Thymus (tissue), 11 donors: ENCODE measurements around the gene LPCAT2. TPM values are rescaled to one million over a fixed set of nuclear protein-coding genes. Genes with fewer than 3 reads are reported as not detected.

Source experiments
- DNase-seq, 9 donors: peaks; one replicate each; pipeline ENCODE4 v3.0.0-alpha.2; 2013; ENCODE audit warnings: low spot score in 9 of 9, low read depth in 6 of 9, missing footprints in 1 of 9
- H3K27ac ChIP-seq, 2 donors: one replicate each; pipeline ENCODE4 v1.5.1; 2013; ENCODE audit warnings: control low read depth in 1 of 2, low read depth in 1 of 2, low read length in 1 of 2, mild to moderate bottlenecking in 1 of 2, moderate library complexity in 1 of 2
- H3K27me3 ChIP-seq, 2 donors: one replicate each; pipeline ENCODE4 v1.5.1; 2013; ENCODE audit warnings: low read length in 1 of 2; ENCODE audit not compliant: control insufficient read depth in 2 of 2, insufficient read depth in 1 of 2
- H3K36me3 ChIP-seq, 2 donors: one replicate each; pipeline ENCODE4 v1.5.1; 2013; ENCODE audit warnings: low read length in 1 of 2, mild to moderate bottlenecking in 1 of 2, moderate library complexity in 1 of 2; ENCODE audit not compliant: control insufficient read depth in 2 of 2, insufficient read depth in 2 of 2
- H3K4me1 ChIP-seq, 2 donors: one replicate each; pipeline ENCODE4 v1.5.1; 2013; ENCODE audit warnings: low read length in 2 of 2; ENCODE audit not compliant: control insufficient read depth in 2 of 2, insufficient read depth in 2 of 2
- H3K4me3 ChIP-seq, 2 donors: one replicate each; pipeline ENCODE4 v1.5.1; 2013; ENCODE audit warnings: low read length in 2 of 2, control low read depth in 1 of 2, mild to moderate bottlenecking in 1 of 2
- H3K9me3 ChIP-seq, 2 donors: one replicate each; pipeline ENCODE4 v1.5.1; 2013; ENCODE audit warnings: low read length in 1 of 2, mild to moderate bottlenecking in 1 of 2; ENCODE audit not compliant: control insufficient read depth in 2 of 2, insufficient read depth in 1 of 2
- WGBS: extraction: QIAGEN DNeasy Blood & Tissue Kit; methylation state at CpG from one replicate; pipeline ENCODE4 v1.1.7; 2013; 5-methylcytosine and 5-hydroxymethylcytosine counted together
- polyA plus RNA-seq: library from polyadenylated mRNA; stranded (reverse); fragments of 200-250 nt; gene quantifications from one replicate; pipeline ENCODE4 v1.2.3, GENCODE V29; 2013
- total RNA-seq: library from RNA; stranded (reverse); fragments of 120-200 nt; gene quantifications from one replicate; pipeline ENCODE4 v1.2.4, GENCODE V29; 2013
- donor health status: healthy.

The LPCAT2 gene
- total and polyA plus RNA-seq, 2 donors: 5.2 to 11.2 TPM

DNA sequence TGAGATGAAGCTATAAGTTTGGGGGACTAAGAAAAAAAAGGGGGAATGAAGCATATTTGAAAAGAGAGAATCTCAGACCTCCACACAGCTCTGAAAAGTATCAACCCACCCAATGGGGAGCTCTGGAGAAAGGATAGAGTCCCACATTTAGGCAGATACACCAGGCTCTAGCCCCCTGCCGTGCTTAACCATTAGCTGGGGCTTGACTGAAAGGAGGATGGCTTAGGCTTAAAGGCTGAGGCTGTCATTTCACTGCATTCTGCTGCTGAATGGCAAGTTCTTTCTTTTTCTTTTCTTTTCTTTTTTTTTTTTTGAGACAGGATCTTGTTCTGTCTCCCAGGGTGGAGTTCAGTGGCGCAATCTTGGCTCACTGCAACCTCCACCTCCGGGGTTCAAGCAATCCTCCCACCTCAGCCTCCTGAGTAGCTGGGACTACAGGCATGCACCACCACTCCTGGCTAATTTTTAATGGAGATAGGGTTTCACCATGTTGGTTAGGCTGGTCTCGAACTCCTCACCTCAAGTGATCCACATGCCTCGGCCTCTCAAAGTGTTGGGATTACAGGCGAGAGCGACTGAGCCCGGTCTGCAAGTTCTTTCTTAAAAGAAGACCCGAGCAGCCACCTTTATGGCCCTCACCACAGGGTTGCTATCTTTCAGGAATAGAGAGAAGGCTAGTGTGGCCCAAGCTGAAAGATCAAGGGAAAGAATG lies 38.9 kb upstream of the LPCAT2 start:
- DNase-seq: no peak
- WGBS: 96% methylated on average over 9 of the region's 9 CpGs
- no peaks in the 10 kb centered on the region for H3K9me3 ChIP-seq
- no peaks in the 10 kb centered on the region for H3K4me1 ChIP-seq
- H3K27ac ChIP-seq: no peak overlapping the region
- no peak overlapping the region for H3K4me3 ChIP-seq
- no peaks in the 10 kb centered on the region for H3K36me3 ChIP-seq
- H3K27me3 ChIP-seq: peaks cover 0 to 2% of the 10 kb centered on the region in 2 donors

DNA sequence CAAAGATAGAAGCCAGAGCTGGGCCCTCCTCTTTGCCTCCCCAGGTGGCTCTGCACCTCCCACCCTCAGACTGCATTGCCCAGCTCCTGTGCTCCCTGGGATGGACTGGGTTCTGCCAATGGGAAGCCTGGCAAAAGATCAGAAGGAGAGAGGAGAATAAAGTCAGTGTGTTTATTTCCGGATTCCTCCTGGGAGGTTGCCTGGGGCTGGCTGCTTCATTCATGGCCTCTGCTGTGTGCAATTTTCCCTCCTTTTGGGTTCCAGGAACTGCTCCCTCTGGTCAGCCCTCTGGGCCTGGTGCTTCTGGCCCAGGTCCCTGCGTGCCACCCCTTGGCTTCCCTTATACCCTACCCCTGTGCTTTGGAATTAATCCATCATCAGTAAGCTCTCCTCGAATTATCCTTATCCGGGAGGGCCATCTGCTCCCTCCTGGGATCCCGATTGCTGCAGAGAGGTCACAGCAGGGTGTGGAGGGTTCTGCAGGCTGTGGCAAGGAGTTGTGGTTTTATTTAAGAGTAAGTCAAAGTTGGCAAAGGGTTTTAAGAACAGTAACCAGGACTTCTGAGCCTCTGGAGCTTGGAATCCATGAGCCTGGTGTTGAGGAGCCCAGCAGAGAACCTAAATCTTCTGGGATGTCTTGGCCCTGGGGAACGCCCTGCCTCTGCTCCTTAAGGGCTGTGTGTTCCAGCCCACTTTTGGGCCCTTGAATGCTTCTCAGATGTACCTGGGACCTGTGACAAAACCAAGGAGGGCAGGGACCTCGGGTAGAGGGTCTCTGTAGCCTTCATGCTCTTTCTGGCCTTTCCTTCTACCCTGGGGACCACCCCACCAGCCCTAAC lies 38.1 kb upstream of the LPCAT2 start:
- WGBS: 90% methylated on average over 7 of the region's 7 CpGs
- no peaks in the 10 kb centered on the region for H3K36me3 ChIP-seq
- H3K4me3 ChIP-seq: no peak overlapping the region
- no peaks in the 10 kb centered on the region for H3K9me3 ChIP-seq
- no peak overlapping the region for H3K27ac ChIP-seq
- H3K4me1 ChIP-seq: no peaks in the 10 kb centered on the region
- H3K27me3 ChIP-seq: peaks cover 0 to 2% of the 10 kb centered on the region in 2 donors
- DNase-seq: no peak

DNA sequence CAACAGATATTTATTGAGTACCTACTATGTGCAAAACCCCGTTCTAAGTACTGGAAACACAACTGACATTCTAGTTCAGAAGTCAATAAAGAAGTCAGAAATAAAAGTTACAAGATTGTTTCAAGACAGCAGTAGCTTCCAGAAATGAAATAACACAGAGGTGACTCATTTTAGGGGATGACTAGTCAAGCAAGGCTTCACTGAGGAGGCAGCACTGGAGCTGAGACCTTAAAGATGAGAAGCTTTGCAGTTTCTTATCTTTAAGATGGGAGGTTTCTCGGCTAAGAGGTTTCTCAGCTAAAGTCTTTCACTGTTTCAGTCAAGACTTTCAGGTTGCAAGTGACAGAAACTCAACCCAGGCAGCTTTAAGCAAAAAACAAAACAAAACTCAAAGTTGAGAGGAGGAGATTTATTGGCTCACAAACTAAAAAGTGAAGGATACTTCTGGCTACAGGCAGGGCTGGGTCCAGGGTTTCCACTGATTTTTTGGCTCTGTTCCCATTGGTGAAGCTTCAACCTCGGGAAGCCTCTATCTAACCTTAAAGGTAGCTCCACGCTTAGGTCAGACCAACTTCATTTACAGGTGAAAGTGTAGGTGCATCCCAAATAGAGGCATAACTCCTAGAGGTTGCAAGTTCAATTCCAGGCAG lies 37.3 kb upstream of the LPCAT2 start:
- H3K4me3 ChIP-seq: no peak overlapping the region
- no peaks in the 10 kb centered on the region for H3K4me1 ChIP-seq
- 87% methylated on average over 4 of the region's 4 CpGs for WGBS
- DNase-seq: no peak
- H3K27me3 ChIP-seq: peaks cover 0 to 2% of the 10 kb centered on the region in 2 donors
- H3K9me3 ChIP-seq: no peaks in the 10 kb centered on the region
- no peaks in the 10 kb centered on the region for H3K36me3 ChIP-seq
- H3K27ac ChIP-seq: no peak overlapping the region

DNA sequence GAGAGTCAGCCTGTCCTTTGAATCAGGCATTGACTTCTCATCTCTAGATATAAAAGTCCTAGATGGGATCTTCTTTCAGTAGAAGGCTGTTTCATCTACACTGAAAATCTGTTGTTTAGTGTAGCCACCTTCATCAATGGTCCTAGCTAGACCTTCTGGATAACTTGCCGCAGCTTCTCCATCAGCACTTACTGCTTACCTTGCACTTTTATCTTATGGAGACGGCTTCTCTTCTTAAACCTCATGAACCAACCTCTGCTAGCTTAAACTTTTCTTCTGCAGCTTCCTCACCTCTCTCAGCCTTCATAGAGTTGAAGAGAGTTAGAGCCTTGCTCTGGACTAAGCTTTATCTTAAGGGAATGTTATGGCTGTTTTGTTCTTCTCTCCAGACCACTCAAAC lies 35.3 kb upstream of the LPCAT2 start:
- H3K9me3 ChIP-seq: no peaks in the 10 kb centered on the region
- WGBS: 99% methylated on average over 2 of the region's 2 CpGs
- no peak overlapping the region for H3K27ac ChIP-seq
- H3K4me3 ChIP-seq: no peak overlapping the region
- no peaks in the 10 kb centered on the region for H3K36me3 ChIP-seq
- H3K4me1 ChIP-seq: no peaks in the 10 kb centered on the region
- no peak for DNase-seq
- H3K27me3 ChIP-seq: peaks cover 3 to 18% of the 10 kb centered on the region in 2 donors

DNA sequence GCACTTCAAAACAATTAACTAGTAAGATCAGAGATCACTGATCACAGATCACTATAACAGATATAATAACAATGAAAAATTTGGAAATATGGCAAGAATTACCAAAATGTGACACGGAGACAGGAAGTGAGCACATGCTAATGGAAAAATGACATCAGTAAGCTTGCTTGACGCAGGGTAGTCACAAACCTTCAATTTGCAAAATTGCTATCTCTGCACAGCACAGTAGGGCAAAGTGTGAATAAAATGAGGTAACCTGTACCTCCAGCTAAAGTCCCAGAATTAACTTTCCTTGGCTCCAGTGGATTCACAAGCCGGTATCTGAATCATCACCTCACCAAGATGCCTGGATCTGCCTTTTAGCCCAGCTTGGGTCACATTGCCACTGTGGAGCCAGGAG lies 34.1 kb upstream of the LPCAT2 start:
- Histone ChIP-seq H3K27me3 (peaks cover 14 to 29% of the 10 kb centered on the region in 2 donors), H3K27ac (no peak overlapping the region), H3K9me3 (no peaks in the 10 kb centered on the region), H3K4me3 (no peak overlapping the region), H3K36me3 (no peaks in the 10 kb centered on the region), H3K4me1 (no peaks in the 10 kb centered on the region)
- WGBS: over 99% methylated on average over 3 of the region's 3 CpGs
- no peak for DNase-seq

DNA sequence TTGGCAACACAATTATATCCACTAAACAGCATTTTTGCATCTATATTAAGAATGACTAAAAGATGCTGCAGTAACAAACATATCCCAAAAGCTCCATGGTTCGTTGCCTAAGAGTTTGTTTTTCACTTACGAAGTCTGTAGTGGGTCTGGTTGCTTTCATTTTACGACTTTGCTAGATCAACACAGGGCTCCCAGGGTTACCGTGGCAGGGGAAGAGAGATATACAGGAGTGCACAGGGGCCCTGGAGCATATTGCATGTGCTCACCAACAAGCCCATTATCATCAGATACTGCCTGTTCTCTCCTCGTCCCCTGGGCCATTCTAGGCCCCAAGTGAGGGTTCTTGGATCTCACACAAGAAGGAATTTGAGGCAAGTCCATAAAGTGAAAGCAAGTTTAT lies 33.0 kb upstream of the LPCAT2 start:
- H3K27ac ChIP-seq: no peak overlapping the region
- H3K4me3 ChIP-seq: no peak overlapping the region
- DNase-seq: no peak
- H3K27me3 ChIP-seq: peaks cover 25 to 38% of the 10 kb centered on the region in 2 donors
- H3K9me3 ChIP-seq: no peaks in the 10 kb centered on the region
- H3K4me1 ChIP-seq: no peaks in the 10 kb centered on the region
- no peaks in the 10 kb centered on the region for H3K36me3 ChIP-seq
- 87% methylated on average over 5 of the region's 5 CpGs for WGBS

DNA sequence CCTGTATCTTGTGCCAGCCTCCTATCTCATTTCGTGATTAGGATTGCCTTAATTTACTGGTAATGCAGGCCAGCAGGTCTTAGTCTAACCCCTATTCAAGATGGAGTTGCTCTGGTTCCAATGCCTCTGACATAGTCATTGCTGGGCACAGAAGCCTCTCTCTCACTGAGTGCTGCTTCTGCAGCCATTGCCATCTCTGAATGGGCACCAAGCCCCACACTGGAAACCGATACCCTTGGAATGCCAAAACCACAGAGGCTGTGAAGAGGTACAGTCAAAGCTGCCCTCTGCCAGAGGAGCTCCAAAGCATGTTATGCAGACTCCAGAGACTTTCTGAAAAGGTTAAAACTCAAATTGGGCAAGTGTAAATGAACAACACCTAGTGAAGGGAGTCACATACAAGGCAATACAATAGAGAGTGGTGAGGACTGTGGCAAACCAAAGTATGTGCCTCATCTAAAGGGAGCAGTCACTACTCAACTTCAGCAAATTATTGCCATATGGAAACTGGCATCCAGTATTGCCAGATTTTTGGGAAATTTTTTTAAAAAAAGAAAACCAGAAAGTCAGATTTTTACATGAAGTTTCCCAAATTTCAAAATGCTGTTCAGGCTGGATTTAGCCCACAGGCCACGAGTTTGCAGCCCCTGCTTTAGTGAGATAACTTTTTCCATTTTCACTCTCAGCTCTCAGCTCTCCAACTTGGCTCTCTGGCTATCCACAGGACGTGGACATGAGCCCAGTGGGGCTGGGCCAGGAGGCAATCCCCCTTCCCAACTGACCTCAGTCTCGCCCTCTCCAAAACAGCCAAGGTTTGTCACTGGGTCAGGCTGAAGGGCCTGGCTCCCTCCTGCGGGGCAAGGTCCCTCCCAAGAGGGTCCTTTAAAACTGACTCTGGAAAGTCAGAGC lies 32.0 kb upstream of the LPCAT2 start:
- Histone ChIP-seq H3K27me3 (peaks cover 29 to 45% of the 10 kb centered on the region in 2 donors), H3K27ac (no peak overlapping the region), H3K36me3 (no peaks in the 10 kb centered on the region), H3K9me3 (no peaks in the 10 kb centered on the region), H3K4me3 (no peak overlapping the region), H3K4me1 (no peaks in the 10 kb centered on the region)
- no peak for DNase-seq
- 87% methylated on average over 6 of the region's 6 CpGs for WGBS

DNA sequence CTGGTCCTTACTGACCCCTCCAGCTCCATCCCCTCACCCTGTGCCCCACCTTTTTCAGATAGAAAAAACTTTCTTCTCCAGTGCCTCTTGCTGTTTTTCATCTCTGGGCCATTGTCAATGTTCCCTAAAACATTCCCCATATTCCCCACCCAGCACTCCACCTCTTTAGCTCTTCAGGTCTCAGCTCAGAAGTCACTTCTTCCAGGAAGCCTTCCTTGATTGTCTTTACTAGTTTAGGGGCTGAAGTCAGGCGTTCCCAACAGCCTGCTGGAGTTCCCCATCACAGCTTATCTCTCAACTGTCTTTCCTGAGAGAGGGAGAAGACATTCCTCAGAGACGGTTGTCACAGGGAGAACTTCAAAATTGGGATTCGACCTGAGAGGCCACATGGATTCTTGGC lies 31.1 kb upstream of the LPCAT2 start:
- Histone ChIP-seq H3K9me3 (no peaks in the 10 kb centered on the region), H3K4me1 (no peaks in the 10 kb centered on the region), H3K27ac (no peak overlapping the region), H3K36me3 (no peaks in the 10 kb centered on the region), H3K27me3 (peaks cover 29 to 45% of the 10 kb centered on the region in 2 donors), H3K4me3 (no peak overlapping the region)
- no peak for DNase-seq
- 92% methylated on average over 3 of the region's 3 CpGs for WGBS
